Glomerular endothelial cell (primary cell): ENCODE measurements around the gene CCDC7. TPM values are rescaled to one million over a fixed set of nuclear protein-coding genes. Genes with fewer than 3 reads are reported as not detected.
"Not testable (repeated sequence)": the region's sequence is repeated elsewhere in the genome, so short reads cannot be mapped to it uniquely, and the experiment has no call there.

Source experiments
- DNase-seq: peaks from one replicate; pipeline ENCODE4 v3.0.0-alpha.2; 2011; ENCODE audit warnings: low read depth, low spot score; ENCODE audit errors: extremely low read depth
- total RNA-seq: library from RNA; depleted of rRNA; stranded (reverse); fragments of >200 nt; gene quantifications from 2 replicates; pipeline ENCODE4 v1.2.3, GENCODE V29; 2015

Gene CCDC7
- total RNA-seq, 1 donor from 2014 or later, result 4.4 TPM

- peak; percentile 20 for DNase-seq
These were observed 831 bp downstream of the CCDC7 start for GRCh38 chr10:32446536-32447406.

DNA sequence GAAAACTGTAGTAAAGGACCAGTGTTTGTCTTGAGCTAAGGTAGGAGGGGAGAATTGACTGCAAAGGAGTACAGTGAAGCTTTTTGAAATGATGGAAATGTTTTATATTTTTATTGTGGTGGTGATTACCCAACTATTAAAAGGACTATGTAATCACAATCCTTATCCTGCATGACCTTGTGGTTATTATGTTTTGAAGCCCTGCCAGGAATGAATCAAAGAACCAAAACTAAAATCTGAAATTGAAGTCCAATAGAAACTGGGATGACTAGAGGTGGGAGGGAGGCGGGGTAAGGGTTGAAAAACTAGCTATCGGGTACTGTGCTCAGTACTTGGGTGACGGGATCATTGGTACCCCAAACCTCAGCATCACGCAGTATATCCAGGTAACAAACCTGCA is 8.2 kb downstream of the CCDC7 start:
- DNase-seq, result no peak

DNA sequence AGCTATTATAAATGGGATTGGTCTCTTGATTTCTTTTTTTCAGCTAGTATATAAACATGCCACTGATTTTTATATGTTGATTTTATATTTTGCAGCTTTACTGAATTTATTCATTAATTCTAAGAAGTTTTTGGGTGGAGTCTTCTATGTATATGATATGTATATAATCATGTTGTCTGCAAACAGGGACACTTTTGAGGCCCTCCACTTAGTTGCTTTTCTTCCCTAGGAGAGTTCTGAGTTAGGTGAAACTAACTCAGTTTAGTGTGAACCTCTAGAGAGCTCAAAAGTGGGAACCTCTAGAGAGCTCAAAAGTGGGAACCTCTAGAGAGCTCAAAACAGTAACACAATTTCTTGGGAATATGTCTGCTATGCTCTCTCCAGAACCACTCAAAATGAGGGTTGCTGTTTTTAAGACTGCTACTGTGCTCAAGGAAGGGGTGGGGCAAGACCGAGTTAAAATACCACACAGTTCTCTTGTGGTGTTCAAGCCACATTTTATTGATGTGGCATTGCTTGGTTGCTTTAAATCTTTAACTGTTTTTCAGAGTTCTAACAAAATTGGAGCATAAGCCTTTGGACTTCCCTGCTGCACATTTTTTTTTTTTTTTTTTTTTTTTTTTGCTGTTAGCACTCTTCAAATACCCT is 13.2 kb downstream of the CCDC7 start:
- no peak for DNase-seq

DNA sequence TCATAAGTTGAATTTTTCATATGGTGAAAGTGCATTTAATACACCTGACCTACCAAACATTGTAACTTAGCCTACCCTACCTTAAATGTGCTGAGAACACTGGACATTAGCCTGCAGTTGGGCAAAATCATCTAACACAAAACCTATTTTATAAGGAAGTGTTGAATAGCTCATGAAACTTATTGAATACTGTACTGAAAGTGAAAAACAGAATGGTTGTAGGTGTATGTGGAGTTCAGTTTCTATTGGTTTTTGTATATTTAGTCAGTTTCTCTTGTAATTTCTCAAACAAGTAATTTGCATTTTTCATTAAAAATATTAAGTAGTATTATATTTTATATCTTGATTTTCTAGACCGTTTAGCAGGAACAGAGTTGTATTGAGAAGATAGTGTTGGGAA is 15.3 kb downstream of the CCDC7 start:
- no peak for DNase-seq

GRCh38 chr10:32471232-32471631 is 25.3 kb downstream of the CCDC7 start:
- DNase-seq, result no peak

GRCh38 chr10:32477499-32477898 is 31.6 kb downstream of the CCDC7 start:
- no peak for DNase-seq

- DNase-seq, result no peak
These were observed 35.7 kb downstream of the CCDC7 start for GRCh38 chr10:32481606-32482005.

DNA sequence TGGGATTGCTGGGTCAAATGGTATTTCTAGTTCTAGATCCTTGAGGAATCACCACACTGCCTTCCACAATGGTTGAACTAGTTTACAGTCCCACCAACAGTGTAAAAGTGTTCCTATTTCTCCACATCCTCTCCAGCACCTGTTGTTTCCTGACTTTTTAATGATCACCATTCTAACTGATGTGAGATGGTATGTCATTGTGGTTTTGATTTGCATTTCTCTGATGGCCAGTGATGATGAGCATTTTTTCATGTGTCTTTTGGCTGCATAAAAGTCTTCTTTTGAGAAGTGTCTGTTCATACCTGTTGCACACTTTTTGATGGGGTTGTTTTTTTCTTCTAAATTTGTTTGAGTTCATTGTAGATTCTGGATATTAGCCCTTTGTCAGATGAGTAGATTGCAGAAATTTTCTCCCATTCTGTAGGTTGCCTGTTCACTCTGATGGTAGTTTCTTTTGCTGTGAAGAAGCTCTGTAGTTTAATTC is 37.1 kb downstream of the CCDC7 start:
- DNase-seq, result not testable (repeated sequence)

DNA sequence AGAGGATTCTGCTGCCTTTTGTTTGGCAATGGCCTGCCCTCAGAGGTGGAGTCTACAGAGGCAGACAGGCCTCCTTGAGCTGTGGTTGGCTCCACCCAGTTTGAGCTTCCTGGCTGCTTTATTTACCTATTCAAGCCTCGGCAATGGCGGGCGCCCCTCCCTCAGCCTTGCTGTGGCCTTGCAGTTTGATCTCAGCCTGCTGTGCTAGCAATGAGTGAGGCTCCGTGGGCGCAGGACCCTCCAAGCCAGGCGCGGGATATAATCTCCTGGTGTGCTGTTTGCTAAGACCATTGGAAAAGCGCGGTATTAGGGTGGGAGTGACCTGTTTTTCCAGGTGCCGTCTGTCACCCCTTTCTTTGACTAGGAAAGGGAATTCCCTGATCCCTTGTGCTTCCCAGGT is 42.1 kb downstream of the CCDC7 start:
- not testable (repeated sequence) for DNase-seq

DNA sequence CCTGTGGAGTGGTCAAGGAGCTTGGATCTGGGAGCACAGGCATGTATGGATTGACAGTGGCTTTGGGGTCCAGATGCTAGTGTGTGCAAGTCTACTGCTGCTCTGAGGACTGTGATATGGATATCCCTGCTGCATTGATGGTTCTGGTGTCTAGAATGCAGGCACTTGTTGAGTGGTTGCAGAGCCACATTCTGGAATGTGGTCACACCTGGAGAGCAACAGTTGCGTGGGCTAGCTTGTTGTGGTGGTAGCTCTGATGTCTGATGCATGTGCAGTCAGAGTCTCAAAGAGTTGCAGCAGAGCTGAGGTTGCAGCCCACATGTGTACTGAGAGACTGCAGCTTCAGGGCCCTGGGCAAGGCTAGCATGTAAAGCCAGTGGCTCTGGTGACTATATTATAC is 43.2 kb downstream of the CCDC7 start:
- no peak for DNase-seq

DNA sequence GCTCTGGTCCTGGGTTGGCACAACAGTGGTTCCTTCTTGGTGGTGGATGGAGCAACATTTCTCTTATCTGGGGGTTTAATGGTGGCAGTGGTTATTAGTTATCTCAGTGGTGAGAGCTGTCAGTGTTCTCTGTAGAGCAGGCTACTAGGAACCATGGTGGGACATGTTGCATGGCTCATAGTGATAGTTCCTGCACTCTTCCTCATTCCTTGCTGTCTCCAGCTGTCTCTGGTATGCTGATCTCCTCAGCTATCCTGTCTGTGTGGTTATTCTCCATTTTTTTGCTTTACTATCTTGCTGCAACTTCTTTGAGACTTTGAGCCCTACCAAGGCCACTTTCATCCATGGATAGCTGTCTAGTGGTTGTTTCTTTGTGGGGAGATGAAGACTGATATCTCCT is 44.0 kb downstream of the CCDC7 start:
- DNase-seq, result no peak

DNA sequence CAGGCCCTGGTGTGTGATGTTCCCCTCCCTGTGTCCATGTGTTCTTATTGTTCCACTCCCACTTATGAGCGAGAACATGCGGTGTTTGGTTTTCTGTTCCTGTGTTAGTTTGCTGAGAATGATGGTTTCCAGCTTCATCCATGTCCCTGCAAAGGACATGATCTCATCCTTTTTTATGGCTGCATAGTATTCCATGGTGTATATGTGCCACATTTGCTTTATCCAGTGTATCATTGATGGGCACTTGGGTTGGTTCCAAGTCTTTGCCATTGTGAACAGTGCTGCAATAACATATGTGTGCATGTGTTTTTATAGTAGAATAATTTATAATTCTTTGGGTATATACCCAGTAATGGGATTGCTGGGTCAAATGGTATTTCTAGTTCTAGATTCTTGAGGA is 48.6 kb downstream of the CCDC7 start:
- DNase-seq, result not testable (repeated sequence)

DNA sequence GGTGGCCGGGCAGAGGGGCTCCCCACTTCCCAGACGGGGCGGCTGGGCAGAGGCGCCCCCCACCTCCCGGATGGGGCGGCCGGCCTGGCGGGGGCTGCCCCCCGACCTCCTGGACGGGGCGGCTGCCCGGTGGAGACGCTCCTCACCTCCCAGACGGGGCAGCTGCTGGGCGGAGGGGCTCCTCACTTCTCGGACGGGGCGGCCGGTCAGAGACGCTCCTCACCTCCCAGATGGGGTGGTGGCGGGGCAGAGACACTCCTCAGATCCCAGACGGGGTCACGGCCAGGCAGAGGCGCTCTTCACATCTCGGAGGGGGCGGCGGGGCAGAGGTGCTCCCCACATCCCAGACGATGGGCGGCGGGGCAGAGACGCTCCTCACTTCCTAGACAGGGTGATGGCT is 54.2 kb downstream of the CCDC7 start:
- not testable (repeated sequence) for DNase-seq

GRCh38 chr10:32501906-32502305 is 56.0 kb downstream of the CCDC7 start:
- DNase-seq, result no peak

GRCh38 chr10:32505762-32506420 is 60.0 kb downstream of the CCDC7 start:
- not testable (repeated sequence) for DNase-seq

DNA sequence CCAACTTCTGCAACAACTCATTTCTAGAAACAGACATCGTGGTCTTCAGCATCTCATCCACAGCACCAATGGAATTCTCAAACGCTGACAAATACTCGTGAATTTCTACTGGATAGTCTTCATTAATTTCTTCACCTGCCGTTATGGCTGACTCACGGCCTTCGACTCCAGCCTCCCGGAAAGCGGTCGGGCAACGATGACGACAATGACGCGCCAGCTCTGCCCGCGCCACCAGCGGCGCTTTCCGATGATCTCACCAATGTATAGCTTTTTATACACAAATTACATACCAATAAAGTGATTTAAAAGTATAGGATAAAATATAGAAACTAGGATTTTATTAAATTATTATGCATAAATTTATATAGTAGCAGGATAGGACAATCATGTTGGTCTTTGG is 65.7 kb downstream of the CCDC7 start:
- no peak for DNase-seq

DNA sequence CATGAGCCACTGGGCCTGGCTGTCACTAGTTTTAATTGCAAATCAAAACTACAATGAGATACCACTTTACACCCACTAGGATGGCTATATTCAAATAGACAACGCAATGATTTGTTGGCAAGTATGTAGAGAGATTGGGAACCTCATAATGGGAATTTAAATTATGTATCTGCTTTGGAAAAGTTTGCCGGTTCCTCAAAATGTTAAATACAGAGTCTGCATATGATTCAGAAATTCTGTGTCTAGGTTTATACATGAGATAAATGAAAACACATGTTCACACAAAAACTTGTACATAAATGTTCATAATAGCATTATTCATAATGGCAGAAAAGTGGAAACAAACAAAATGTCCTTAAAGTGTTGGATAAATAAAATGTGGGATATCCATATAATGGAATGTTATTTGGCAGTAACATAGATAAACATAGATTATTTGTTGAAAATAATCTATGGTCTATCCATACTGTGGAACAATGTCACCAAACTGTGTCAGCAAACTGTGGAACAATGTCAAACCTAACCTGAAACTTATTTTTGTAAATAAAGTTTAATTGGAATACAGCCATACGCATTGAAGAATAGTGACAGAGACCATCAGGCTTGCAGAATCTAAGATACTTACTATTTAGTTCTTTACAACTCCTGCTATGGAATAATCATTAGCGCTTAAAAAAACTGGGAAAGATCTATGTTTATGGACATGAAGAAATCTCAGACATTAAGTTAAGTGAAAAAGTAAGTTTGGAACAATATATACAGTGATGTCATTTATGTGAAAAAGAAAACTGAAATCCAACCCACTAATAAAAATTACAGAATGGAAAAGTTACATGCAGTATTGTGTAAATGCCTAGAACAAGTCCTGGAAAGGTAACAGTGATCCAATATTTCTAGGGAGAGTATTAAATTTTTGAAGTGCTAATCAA is 70.9 kb downstream of the CCDC7 start:
- DNase-seq, result no peak

GRCh38 chr10:32530231-32530630 is 84.3 kb downstream of the CCDC7 start:
- no peak for DNase-seq

GRCh38 chr10:32538256-32538655 is 92.3 kb downstream of the CCDC7 start:
- no peak for DNase-seq

DNA sequence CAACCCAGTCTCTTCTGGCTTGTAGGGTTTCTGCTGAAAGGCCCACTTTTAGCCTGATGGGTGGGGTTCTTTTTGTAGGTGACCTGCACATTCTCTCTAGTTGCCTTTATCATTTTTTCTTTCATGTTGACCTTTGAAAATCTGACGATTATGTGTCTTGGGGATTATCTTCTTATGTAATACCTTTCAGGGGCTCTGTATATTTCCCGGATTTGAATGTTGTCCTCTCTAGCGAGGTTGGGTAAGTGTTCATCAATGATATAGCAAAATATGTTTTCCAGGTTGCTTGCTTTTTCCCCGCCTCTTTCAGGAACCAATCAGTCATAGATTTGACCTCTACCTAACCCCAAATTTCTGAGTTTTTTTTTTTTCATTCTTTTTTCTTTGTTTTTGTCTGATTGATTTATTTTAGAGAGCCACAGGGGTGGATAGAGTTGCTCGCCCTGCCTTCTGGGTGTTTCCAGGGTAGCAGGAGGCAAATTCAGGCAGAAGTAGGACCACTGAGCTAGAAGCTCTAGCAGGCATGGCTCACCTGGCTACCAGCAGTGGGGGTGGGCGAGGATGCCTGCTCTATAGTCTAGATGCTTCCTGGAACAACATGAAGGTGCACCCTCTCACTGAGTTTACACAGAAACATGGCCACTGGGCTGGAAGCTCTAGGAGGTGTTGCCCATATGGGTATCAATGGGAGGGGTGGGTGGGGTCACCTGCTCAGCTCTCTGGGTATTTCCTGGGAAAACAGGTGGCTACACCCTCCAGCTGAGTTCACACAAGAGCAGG is 94.9 kb downstream of the CCDC7 start:
- DNase-seq, result no peak
